ENCODE measurements around the gene FGD3.
"Not testable (repeated sequence)": the region's sequence is repeated elsewhere in the genome, so short reads cannot be mapped to it uniquely, and the experiment has no call there.

The FGD3 gene

GRCh38 chr9:92947268-92948037 is at the start of gene FGD3:
TSS of gene FGD3 (plus strand) at chr9:92947523. CDS start at chr9:92976257, 28,734 bp downstream.
- peak in 4 of 51 donors; percentile 14 to 26 (median 22) for DNase-seq

- not testable (repeated sequence) for DNase-seq
These were observed 42.2 kb upstream of the FGD3 start for GRCh38 chr9:92905137-92905536.

GRCh38 chr9:92911511-92912475 is 35.5 kb upstream of the FGD3 start:
- peak in 1 of 51 donors; percentile 7 for DNase-seq

- DNase-seq = no peak
These were observed 30.0 kb upstream of the FGD3 start for GRCh38 chr9:92917176-92917800.

- peak in 1 of 51 donors; percentile 23 for DNase-seq
These were observed 26.9 kb upstream of the FGD3 start for GRCh38 chr9:92920437-92920836.

GRCh38 chr9:92931606-92932005 is 15.7 kb upstream of the FGD3 start:
- no peak for DNase-seq

GRCh38 chr9:92934321-92934720 is 13.0 kb upstream of the FGD3 start:
- no peak for DNase-seq

GRCh38 chr9:92938025-92938424 is 9.3 kb upstream of the FGD3 start:
- no peak for DNase-seq

- no peak for DNase-seq
These were observed 5.5 kb upstream of the FGD3 start for GRCh38 chr9:92941861-92942260.

GRCh38 chr9:92942688-92943616 is 4.4 kb upstream of the FGD3 start:
- no peak for DNase-seq

- no peak for DNase-seq
These were observed 2.4 kb upstream of the FGD3 start for GRCh38 chr9:92944921-92945320.

- DNase-seq = no peak
These were observed 1.5 kb upstream of the FGD3 start for GRCh38 chr9:92945796-92946195.

GRCh38 chr9:92948038-92948534 is 763 bp downstream of the FGD3 start:
- DNase-seq = no peak

- DNase-seq = no peak
These were observed 1.3 kb downstream of the FGD3 start for GRCh38 chr9:92948632-92949031.

- DNase-seq = no peak
These were observed 2.1 kb downstream of the FGD3 start for GRCh38 chr9:92949266-92949982.

- DNase-seq = peak in 1 of 51 donors; percentile 20
These were observed 3.1 kb downstream of the FGD3 start for GRCh38 chr9:92950359-92950955.

- DNase-seq = no peak
These were observed 5.7 kb downstream of the FGD3 start for GRCh38 chr9:92952906-92953610.

GRCh38 chr9:92954049-92954861 is 6.9 kb downstream of the FGD3 start:
- DNase-seq = no peak
